Measurements from ENCODE around the gene IL17RD.

IL17RD gene

DNA sequence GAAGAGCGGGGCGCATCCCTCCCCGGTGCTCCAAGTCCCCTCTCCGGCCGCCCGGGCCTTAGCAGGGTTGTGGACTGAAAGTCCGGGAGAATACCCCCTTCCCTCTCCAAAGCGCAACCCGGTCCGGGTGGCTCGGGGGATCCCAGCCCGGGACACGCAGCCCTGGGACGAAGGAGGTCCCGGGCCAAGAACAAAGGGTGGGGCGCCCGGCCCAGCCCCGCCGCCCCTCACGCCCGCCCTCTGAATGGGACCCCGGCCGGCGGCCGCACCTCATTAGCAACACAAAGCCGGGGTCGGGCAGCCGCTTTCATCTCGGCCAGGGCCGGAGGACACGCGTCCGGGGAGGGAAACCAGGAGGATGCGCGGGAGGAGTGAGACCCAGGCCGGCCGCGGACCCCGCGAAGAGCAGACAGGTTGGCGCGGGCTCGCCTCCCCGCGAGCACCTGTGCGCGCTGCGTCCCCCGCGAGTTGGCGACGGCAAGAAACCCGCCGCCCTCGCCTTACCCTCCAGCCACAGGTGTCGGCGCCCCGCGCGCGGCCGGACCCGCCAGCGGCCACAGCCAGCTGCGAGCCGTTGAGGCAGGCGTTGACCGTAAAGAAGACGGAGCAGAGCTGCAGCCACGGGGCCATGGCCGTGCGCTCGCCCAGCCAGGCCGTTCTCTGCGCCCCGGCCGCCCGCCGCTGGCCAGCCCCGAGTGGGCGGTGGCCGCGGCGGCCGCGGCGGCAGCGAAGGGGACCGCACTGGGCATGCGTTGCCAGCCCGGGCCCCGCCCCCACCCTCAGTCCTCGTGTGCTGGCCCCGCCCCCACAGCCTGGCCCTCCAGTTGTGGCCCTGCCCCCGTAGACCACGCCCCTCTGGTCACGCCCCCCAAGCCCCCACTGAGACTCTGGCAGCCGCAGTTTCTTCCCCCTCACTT is at the start of gene IL17RD:
TSS of gene IL17RD (minus strand) at position 697 of the 917 bp plus-strand sequence. CDS start at position 630, 67 bp downstream.
- H3K27ac ChIP-seq, result peak within 1 kb of the TSS in 11 of 21 experiments; percentile 3 to 78 (median 62)
- peak within 1 kb of the TSS; percentile 49 to 86 (median 75) for H3K4me3 ChIP-seq

DNA sequence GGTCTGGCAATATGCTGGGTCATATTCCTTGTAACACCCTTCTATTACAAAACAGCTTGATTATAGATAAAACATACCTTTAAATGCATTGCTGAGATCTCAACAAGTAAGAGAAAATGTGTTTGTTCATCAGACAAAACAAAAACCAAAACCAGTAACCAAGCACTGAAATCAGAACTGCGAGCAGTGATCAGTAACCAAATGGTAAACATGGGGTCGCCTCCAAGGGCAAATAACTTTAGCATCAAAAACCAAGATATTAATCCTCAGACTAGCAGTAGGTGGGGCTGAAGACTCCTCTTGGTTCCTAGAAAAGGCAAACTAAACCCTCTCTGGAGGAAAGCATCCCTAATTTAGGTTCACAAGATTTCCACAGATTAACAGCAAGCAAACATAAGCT is 41.3 kb upstream of the IL17RD start:
- Histone ChIP-seq H3K27ac (no peak overlapping the region), H3K4me3 (no peak overlapping the region)

DNA sequence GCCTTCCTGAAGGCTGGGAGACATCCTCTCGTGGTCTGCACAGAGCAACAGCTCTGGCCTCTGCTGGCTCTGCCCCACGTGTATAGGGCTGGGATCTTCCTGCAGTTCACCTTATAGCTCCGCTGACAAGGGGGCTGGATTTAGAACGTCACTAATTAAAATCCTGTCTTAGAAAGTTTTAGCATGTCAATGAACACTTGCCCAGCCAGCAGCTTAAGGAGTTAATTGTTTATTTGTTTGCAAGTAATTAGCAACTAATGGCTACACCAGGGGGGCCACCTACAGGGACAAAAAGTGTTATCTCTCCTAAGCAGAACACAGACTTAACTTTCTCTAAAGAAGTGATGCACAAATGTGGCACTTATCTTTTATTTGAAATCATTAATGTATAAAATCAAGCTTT is 34.7 kb upstream of the IL17RD start, which contains the start of gene HESX1:
TSS of gene HESX1 (minus strand) at position 84 of the 403 bp plus-strand sequence. CDS start at position 24, 60 bp downstream.
- H3K4me3 ChIP-seq, result no peak within 1 kb of the TSS

DNA sequence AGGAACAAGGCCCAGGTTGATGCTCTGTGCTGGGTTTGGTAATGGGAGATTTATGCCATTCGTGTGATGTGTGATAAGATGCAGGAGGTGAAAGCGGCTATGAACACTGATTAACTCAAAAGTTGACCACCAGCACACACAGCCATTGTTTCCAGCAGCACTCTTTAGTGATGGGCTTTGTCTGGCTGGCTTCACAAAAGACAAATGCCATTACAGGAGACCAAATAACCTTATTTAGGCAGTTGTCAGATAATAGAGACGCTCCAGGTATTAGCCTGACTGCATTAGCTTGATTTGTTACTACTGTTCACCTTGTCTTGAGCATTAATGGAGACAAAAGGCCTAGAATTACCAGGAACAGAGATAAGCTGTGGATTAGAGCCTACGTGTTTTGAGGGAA is 29.5 kb upstream of the IL17RD start:
- no peak overlapping the region for H3K4me3 ChIP-seq
- no peak overlapping the region for H3K27ac ChIP-seq

More for the DNA sequence above, 34.7 kb upstream of the IL17RD start, which contains the start of gene HESX1:
- H3K27ac ChIP-seq, result no peak within 1 kb of the TSS

DNA sequence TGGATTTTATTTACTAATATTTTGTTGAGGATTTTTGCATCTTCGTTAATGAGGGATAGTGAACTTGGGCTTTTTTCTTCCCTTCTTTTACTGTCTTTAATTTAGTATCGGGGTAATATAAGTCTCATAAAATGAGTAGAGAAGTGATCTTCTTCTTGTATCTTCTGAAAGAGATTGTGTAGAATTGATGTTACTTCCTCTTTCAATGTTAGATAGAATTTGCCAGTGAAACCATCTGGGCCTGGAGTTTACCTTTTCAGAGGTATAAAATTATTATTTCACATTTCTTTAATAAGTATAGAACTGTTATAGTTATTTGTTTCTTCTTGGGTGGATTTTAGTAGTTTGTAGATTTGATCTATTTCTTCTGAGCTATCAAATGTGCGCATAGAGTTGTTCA is 26.9 kb upstream of the IL17RD start:
- H3K27ac ChIP-seq, result no peak overlapping the region
- H3K4me3 ChIP-seq, result no peak overlapping the region

DNA sequence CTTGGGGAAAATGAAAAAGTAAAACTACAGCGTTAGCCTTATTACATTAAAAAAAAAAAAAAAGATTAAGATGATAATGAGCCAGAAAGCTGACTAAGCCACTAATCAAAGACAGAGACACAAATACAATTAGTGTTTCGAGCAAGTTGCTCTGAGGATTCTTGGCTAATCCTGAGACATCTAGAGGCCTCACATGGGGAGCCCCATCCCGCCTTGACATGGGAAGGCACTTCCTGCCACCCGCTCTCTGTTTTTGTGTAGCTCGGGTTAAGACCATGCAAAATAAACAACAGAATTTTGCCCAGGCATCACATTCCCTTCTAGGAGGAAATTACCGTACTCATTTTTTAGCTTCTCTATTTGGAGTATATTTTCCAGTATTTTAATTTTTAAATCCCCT is 19.4 kb upstream of the IL17RD start:
- H3K27ac ChIP-seq, result no peak overlapping the region

DNA sequence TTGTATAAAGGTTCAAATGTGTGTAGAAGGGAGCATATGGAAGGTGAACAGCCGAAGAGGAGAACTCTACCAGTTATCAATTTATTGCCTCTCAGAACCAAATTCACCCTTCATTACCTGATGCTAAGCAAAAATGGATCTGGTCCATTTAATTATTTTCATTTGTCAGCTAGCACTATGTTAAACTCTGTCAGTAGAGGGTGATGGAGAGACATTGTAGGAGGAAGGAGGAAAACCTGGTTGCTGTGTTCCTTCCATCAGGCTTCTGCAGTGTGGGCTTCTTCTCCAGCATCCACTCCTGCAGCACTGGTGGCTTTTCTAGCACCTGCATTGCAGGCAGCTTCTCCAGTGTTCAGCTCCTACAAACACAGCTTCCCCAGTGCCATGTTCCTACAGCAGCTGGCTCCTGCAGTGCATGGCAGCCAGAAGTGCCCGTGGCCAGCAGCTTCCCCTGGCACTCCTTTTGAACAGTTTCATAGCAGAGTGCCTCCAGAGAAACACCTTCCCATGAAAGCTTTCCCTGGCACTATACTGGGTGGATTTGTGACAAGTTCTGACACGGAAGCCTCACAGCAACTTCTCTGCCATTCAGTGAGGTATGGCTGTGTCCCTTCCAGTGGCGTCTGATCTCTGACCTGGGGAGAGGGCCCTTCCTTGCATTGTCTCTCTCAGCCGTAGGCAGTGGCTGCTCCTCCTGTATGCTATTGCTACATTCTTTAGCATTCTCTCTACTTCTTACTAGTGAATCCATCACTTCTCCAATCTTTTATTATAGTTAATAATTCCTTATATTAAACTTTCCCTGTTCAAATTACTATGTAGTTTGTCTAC is 14.6 kb upstream of the IL17RD start:
- H3K4me3 ChIP-seq, result no peak overlapping the region
- no peak overlapping the region for H3K27ac ChIP-seq

More for the DNA sequence above, 19.4 kb upstream of the IL17RD start:
- H3K4me3 ChIP-seq, result no peak overlapping the region

DNA sequence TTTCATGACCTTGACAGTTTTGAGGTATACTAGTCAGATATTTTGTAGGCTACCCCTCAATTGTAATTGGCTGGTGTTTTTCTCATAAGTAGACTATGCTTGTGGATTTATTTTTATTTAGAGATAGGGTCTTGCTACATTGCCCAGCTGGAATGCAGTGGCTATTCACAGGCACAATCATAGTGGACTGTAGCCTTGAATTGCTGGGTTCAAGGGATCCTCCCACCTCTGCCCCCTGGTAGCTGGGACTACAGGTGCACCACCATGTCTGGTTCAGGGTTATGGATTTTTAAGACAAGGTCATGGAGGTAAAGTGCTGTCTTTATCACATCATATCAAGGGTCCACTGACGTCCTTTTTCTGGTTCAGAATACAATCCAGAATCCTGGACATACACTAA is 10.9 kb upstream of the IL17RD start:
- Histone ChIP-seq H3K4me3 (no peak overlapping the region), H3K27ac (no peak overlapping the region)

DNA sequence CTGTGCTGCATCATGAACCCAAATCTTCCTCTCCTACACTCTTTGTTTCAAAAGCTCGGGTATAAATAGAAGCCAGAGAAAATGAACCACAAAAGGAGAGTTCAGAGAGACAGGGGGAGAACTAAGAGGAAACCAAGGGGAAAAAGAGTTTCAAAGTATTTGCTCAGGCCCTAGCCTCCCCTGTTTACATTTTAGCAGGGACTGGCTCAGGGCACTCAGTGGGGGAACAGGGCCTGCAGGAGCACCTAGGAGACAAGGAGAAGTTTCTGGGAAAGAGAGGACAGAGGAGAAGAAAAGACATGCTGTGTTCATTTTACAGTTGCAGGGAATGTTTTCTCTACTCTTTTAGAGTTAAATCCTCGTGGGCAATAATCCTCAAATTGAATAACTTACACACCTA is 8.5 kb upstream of the IL17RD start:
- H3K4me3 ChIP-seq, result no peak overlapping the region
- no peak overlapping the region for H3K27ac ChIP-seq

DNA sequence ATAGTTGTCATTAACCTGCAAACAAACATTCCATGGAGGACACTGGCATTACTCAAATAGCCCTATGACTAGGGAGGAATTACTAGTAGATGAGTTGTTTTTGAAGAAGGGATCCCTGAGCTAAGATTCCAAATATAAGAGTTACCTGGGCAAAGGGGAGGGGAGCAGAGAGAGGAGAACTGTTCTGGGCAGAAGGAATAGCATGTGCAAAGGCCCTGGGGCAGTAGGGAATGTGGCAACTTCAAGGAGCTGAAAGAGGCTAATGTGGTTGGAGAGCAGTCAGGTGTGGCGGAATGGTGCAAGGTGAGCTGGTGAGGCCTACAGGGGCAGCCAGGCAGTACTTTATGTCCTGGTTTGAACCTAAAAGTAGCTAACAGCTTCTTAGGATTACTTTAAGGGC is 5.8 kb upstream of the IL17RD start:
- Histone ChIP-seq H3K27ac (no peak overlapping the region), H3K4me3 (no peak overlapping the region)

DNA sequence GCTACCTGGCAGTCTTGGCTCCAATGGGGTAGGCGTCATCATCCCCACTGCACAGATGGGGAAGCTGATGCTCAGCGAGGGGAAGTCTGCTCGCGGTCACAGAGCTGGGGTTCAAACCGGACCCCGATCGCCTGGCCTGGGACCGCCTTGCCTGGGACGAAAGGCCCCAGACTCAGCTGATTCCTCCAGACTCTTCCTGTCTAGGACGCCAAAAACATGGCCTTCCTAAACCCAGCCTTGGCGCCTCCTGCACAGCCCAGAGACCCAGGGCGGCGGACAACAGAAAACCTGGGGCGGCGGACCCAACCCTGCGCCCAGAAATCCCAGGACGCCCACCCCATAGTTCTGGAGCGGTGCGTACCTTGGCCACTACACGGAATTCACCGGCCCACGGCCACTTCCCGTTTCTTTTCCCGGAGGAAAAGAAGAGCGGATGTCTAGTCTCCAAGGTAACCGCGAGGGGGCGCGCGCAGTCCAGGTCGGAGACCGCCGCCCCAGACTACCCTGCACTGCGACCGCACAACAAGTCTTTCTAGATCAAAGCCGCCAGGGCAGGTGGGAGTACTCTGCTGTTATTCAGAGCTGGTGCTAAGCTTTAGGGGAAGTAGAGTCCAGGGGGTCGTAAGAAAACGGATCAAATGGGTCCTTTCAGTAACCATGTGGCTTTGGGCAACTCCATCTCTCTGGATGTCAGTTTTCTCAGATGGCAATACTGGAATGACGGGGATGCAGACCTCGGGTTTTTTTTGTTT is 4.9 kb upstream of the IL17RD start:
- Histone ChIP-seq H3K4me3 (peak overlapping the region; percentile 13 to 47 (median 38)), H3K27ac (peak overlapping the region in 10 of 21 experiments; percentile 2 to 64 (median 30))

DNA sequence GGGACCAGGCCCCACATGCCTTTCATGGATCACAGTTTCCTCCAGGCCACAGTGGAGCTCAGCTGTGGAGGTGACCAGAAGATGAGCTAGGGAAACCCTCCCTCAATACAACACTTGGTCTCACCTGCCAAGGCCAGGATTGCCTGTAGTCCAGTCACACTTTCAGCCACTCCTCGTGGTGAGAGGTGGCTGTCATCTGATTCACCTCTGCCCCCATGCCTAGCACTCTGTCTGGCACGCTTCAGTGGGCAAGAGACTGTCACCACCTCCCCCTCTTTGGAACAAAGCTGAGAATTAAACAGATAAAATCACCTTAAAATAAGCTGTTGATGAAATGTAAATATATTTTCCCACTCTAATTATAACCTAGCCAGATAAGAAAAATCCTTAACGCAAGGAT is 4.0 kb upstream of the IL17RD start:
- H3K4me3 ChIP-seq, result no peak overlapping the region

DNA sequence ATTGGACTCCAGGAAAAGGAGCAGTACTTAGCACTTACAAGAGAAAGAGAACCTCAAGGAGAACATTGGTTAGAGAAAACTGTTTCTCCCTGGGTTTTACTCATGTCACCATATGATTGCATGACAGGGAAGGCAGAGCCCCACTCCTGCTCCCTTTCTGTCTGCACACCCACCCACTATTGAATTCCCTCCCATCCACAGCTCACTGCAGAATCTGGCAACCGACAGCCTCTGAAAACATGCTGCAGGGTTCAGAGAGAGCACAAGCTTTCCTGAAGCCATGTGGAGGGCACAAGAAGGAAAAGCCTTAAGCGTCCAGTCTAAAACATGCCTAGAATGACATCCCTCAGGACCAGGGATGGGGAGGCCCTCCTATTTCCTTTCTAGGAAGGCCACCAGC is 3.0 kb upstream of the IL17RD start:
- no peak overlapping the region for H3K4me3 ChIP-seq
- H3K27ac ChIP-seq, result no peak overlapping the region

More for the DNA sequence above, 4.0 kb upstream of the IL17RD start:
- H3K27ac ChIP-seq, result no peak overlapping the region

DNA sequence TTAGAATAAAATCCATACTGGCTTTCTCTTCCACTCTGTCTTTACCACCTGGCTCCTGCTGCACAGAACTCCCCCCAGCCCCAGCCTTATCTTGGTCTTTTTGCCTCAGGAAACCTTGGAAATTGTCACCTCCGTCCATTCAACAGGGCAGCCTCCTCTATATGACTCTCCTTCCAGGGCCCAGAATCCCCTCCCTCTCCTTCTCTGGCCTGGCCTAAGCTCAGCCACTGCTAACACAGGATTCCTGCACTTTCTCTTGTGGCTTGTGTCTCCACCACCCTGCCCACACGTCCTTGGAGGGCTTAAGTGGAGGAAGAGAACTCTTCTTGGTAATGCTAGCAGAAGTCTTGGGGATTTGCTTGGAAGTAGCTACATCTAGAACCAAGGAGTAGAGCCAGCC is 1.5 kb upstream of the IL17RD start:
- H3K4me3 ChIP-seq, result no peak overlapping the region
- H3K27ac ChIP-seq, result no peak overlapping the region

DNA sequence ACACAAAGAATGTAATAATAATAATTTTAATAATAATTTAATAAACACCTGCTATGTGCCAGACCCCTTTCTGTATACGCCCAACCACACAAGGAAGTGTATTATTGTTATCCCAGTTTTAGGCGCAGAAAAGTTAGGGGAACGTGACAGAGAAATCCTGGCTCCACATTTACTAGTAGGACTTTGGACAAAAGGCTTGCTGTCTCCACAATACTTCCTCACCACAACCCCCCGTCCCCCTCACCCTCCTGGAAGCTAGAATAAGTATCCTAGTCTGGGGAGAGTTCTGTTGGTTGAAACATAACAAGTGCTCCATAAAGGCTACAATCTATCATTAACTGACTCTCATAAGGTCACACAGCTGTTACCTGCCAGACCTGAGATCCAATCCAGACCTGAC is 488 bp upstream of the IL17RD start:
- no peak overlapping the region for H3K27ac ChIP-seq
- no peak overlapping the region for H3K4me3 ChIP-seq

DNA sequence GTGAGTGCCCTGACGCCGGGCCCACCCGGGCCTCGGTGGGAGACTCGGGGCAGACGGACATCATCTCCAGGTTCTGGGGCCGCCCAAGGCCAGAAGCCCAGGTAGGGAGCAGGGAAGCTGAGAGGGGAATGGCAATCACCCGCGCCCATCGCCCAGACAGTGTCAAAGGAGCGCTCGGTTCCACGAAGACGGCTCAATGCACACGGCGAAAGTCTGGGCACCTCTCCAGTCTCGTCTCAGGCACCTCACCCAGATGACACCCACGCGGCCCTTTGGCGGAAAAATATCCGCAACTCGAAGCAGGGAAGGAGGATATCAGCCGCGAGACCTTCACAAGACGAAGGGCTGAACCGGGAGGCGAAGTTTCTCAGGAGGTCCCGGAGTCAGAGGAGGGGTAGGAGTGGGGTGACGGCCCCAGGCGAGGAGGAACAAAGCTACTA is 916 bp downstream of the IL17RD start:
- Histone ChIP-seq H3K27ac (peak overlapping the region in 10 of 21 experiments; percentile 18 to 78 (median 62)), H3K4me3 (peak overlapping the region; percentile 49 to 86 (median 75))

DNA sequence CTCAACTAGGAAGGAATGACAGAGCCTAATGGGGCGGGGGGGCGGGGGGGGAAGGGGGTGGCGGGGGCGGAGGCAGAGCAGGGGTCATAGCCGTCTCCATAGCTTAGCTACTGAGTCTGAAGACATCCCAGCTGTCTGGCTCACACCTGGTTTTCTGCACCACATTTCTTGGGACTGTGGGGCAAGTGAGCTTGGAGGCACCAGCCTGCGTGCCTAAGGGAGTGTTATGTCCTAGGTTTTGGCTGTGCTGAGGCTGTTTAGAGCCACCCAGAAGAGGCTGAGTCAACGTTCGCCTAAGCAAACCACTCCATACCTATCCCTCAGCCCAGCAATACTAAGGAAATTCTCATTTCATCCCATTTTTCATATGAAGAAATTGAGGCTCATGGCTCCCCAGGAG is 1.4 kb downstream of the IL17RD start:
- H3K27ac ChIP-seq, result peak overlapping the region in 6 of 21 experiments; percentile 45 to 78 (median 64)
- peak overlapping the region in 3 of 7 experiments; percentile 68 to 86 (median 77) for H3K4me3 ChIP-seq

DNA sequence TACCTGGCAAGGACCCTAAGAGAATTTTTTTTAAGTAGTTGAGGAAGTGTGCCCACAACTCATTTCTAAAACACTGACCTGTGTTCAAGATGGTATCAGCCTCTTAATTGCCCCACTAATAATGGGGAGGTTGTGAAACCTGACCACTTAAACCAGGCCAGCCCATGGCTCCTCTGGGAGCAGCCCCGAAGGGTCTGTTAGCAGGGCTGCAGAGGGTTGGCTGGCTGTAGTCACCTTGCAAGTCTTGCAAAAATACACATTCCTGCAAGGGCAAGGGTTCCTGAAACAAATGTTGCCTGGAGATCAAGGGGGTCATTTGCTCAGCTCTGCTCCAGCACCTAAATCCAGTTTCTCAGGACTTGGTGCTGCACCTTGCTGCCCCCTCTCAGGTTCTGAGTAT is 3.2 kb downstream of the IL17RD start:
- Histone ChIP-seq H3K27ac (no peak overlapping the region), H3K4me3 (no peak overlapping the region)

DNA sequence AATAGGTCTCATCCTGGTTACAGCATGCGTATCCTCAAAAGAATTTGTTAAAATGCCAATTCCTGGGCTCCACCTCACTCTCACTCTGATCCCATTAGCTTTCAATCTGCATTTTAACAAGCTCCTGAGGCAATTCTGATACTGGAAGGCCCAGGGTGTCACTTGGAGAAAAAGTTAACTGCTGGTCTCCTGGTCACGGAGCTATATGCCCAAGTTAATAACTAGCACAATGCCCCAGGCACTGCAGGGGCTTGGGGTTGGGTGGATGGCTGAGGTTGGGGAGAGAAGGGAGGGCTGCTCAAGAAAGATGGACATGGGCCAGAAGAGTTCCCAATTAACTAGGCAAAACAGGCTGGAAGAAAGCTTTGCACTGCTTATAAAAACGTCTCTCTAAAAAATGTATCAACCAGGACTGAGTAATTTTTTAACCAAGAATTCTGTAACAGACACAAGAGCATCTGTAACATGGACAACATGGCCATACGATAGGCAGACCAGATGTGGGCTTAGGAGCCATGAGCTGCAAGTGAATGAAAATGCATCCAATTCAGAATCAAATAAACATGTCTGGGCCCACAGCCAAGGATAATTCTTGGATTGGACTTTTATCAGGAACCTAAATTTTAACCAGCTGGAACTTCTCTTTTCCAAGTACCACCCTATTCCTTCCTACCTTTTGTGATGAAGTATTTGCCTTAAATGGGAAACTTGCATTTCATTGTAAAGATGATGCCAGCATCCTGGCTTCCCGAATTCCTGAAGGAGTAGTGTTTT is 4.2 kb downstream of the IL17RD start:
- Histone ChIP-seq H3K27ac (peak overlapping the region in 2 of 21 experiments; percentile 3 to 55), H3K4me3 (no peak overlapping the region)
